Lower lobe of right lung (tissue), 2 donors: ENCODE data around the gene PCGF2. TPM values are rescaled to one million over a fixed set of nuclear protein-coding genes. Genes with fewer than 3 reads are reported as not detected.

ENCODE experiments used
- ATAC-seq, 2 donors: fragments of 200-7000 bp; cut with Tn5 transposase; one replicate each; pipeline ENCODE4 v1.9.1; 2020 to 2022; ENCODE audit warnings: mild to moderate bottlenecking in 2 of 2, moderate library complexity in 2 of 2
- DNase-seq: peaks from one replicate; pipeline ENCODE4 v3.0.0-alpha.2; 2020
- H3K27ac ChIP-seq: fragments of 200-600 bp; one replicate; pipeline ENCODE4 v1.8.0; 2022
- H3K27me3 ChIP-seq: fragments of 200-600 bp; one replicate; pipeline ENCODE4 v1.8.0; 2022; ENCODE audit warnings: low read depth
- H3K36me3 ChIP-seq: fragments of 200-600 bp; one replicate; pipeline ENCODE4 v1.8.0; 2022; ENCODE audit warnings: mild to moderate bottlenecking
- H3K4me1 ChIP-seq: fragments of 200-600 bp; one replicate; pipeline ENCODE4 v1.8.0; 2022
- H3K4me3 ChIP-seq: fragments of 200-600 bp; one replicate; pipeline ENCODE4 v1.8.0; 2022; ENCODE audit warnings: mild to moderate bottlenecking
- H3K9me3 ChIP-seq: fragments of 200-600 bp; one replicate; pipeline ENCODE4 v1.8.0; 2022
- intact Hi-C: fragments of 100-400 bp; cut with DNase I; formaldehyde crosslinking; loops from one replicate; pipeline ENCODE4 v1.11.0; 2022
- total RNA-seq: library from RNA; stranded (reverse); fragmentation: NEBNext Ultra II Directional; extraction: Animal tissue kit (Norgen Biotek cat#: 25700); gene quantifications from one replicate; pipeline ENCODE4 v1.2.1, GENCODE V29; 2021
- TF ChIP-seq, protein P1 (sequence below): fragments of 200-600 bp; IDR thresholded peaks from one replicate; pipeline ENCODE4 v1.8.0; 2022; ENCODE audit warnings: antibody characterized with exemption, mild to moderate bottlenecking
- donor health status: DM: no; HTN: yes; CAD: no; lungs with severe emphysema.

The PCGF2 gene
- total RNA-seq, 1 donor from 2014 or later = 53.5 TPM

DNA sequence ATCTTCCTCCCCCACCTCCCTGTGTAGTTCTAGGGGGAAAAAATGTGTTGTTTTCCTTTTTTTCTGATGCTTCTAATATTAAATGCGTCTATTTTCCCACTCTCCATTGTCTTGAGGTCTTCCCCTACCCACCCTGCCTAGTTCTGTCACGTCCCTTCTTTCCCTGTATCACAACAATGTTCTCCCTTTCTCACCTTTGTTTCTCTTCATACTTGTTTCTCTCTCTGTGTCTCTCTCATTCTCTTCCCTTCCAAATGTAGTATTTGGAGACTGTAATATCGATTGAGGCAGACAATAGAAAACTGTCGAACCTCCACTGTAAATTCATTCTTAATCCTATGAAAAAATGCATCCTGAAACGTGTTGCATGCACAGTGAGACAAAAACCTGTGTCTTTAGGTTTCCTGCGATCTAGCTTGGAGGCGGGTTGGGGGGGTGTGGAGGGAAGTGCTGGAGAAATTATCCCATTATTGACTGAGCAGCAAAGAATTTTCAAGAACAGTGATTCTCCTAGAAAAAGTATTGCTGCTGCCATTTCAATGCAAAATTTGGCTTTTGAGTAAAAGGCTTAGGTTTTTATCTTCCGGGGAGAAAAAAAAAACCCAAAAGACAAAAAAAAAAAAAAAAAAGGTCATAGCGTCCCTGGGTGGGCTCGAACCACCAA is 3.1 kb upstream of the PCGF2 start:
- intact Hi-C loops = no loop called here
- Histone ChIP-seq H3K27me3 (peaks cover 7% of the 10 kb centered on the region), H3K9me3 (no peaks in the 10 kb centered on the region), H3K27ac (peak overlapping the region; percentile 89), H3K4me1 (peaks cover 63% of the 10 kb centered on the region), H3K4me3 (peak overlapping the region; percentile 95), H3K36me3 (peaks cover 24% of the 10 kb centered on the region)
- TF ChIP-seq, protein P1, sequence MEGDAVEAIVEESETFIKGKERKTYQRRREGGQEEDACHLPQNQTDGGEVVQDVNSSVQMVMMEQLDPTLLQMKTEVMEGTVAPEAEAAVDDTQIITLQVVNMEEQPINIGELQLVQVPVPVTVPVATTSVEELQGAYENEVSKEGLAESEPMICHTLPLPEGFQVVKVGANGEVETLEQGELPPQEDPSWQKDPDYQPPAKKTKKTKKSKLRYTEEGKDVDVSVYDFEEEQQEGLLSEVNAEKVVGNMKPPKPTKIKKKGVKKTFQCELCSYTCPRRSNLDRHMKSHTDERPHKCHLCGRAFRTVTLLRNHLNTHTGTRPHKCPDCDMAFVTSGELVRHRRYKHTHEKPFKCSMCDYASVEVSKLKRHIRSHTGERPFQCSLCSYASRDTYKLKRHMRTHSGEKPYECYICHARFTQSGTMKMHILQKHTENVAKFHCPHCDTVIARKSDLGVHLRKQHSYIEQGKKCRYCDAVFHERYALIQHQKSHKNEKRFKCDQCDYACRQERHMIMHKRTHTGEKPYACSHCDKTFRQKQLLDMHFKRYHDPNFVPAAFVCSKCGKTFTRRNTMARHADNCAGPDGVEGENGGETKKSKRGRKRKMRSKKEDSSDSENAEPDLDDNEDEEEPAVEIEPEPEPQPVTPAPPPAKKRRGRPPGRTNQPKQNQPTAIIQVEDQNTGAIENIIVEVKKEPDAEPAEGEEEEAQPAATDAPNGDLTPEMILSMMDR = no peak
- no peak for ATAC-seq
- DNase-seq = no peak

GRCh38 chr17:38750312-38751121 is 2.4 kb upstream of the PCGF2 start:
- Histone ChIP-seq H3K4me1 (peaks cover 70% of the 10 kb centered on the region), H3K9me3 (no peaks in the 10 kb centered on the region), H3K4me3 (peak overlapping the region; percentile 95), H3K27me3 (peaks cover 7% of the 10 kb centered on the region), H3K36me3 (peaks cover 17% of the 10 kb centered on the region), H3K27ac (peak overlapping the region; percentile 89)
- DNase-seq (no peak), ATAC-seq (no peak)
- intact Hi-C loops = no loop called here
- TF ChIP-seq, protein P1 = no peak

GRCh38 chr17:38750044-38750311 is 1.8 kb upstream of the PCGF2 start:
- Histone ChIP-seq H3K27ac (peak overlapping the region; percentile 89), H3K4me1 (peaks cover 72% of the 10 kb centered on the region), H3K36me3 (peaks cover 13% of the 10 kb centered on the region), H3K4me3 (peak overlapping the region; percentile 95), H3K9me3 (no peaks in the 10 kb centered on the region), H3K27me3 (peaks cover 7% of the 10 kb centered on the region)
- DNase-seq (no peak), ATAC-seq (no peak)
- TF ChIP-seq, protein P1 = no peak
- intact Hi-C loops = no loop called here

GRCh38 chr17:38749223-38750043 is 1.3 kb upstream of the PCGF2 start:
- peaks cover 68% of the 10 kb centered on the region for H3K4me1 ChIP-seq

DNA sequence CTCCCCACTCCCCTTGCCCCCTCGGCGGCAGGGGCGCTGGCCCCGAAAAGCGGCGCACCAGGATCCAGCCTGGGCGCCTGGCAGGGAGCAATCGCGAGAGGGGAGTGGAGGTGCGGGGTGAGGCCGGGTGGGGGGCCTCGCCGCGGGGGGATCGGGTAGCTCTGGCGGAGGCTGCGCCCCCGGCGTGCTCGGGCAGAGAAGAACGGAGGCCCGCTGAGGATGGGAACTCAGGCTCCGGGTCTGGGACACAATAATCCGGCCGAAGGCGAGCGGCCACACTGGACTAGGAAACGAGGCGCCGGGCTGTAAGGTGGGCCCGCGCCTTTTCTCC is 721 bp upstream of the PCGF2 start:
- Histone ChIP-seq H3K36me3 (peaks cover 2% of the 10 kb centered on the region), H3K4me1 (peaks cover 68% of the 10 kb centered on the region), H3K27ac (peak overlapping the region; percentile 89), H3K27me3 (peaks cover 7% of the 10 kb centered on the region), H3K9me3 (no peaks in the 10 kb centered on the region), H3K4me3 (peak overlapping the region; percentile 95)
- intact Hi-C loops = no loop called here
- TF ChIP-seq, protein P1 = no peak
- ATAC-seq (no peak), DNase-seq (no peak)

More at GRCh38 chr17:38749223-38750043, 1.3 kb upstream of the PCGF2 start:
- DNase-seq = peak; percentile 92
- peak overlapping the region; percentile 95 for H3K4me3 ChIP-seq
- peak; percentile 40 to 48 for ATAC-seq
- intact Hi-C loops = no loop called here
- peaks cover 7% of the 10 kb centered on the region for H3K27me3 ChIP-seq
- peak overlapping the region; percentile 89 for H3K27ac ChIP-seq
- H3K36me3 ChIP-seq = peaks cover 7% of the 10 kb centered on the region
- TF ChIP-seq, protein P1 = peak; percentile 16
- H3K9me3 ChIP-seq = no peaks in the 10 kb centered on the region
